Measurements from ENCODE around the gene EEA1.

DNA sequence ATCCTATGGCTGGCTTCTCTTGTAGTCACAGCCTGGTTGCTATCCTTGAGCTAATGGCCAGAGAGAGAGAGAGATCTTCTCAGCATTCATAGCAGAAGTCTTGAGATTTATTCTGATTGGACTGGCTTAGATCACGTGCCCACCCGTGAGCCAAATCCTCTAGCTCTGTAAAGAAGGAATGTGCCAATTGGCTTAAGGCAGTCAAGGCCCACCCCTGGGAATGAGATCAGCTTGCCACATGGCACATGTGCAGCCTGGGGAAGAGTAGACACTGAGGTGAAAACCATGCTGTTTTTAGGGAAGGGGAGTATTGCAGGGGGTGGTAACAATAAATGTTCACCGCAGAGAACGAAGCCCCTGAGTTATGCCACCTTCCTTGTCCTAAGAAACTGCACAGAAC, 190.0 kb downstream of the EEA1 start:
- TF ChIP-seq ZNF223 (tag by site-specific recombination; IDR thresholded peaks at IDR 0.05) (no peak), ZNF621 (tag by site-specific recombination; IDR thresholded peaks at IDR 0.05) (no peak), ZNF561 (tag by site-specific recombination; IDR thresholded peaks at IDR 0.05; ENCODE audit: borderline replicate concordance) (no peak), ZNF354C (tag by site-specific recombination; IDR thresholded peaks at IDR 0.05; ENCODE audit: borderline replicate concordance, low read depth) (no peak), ZNF785 (tag by site-specific recombination; IDR thresholded peaks at IDR 0.05) (no peak)
- TF ChIP-seq, protein P1, sequence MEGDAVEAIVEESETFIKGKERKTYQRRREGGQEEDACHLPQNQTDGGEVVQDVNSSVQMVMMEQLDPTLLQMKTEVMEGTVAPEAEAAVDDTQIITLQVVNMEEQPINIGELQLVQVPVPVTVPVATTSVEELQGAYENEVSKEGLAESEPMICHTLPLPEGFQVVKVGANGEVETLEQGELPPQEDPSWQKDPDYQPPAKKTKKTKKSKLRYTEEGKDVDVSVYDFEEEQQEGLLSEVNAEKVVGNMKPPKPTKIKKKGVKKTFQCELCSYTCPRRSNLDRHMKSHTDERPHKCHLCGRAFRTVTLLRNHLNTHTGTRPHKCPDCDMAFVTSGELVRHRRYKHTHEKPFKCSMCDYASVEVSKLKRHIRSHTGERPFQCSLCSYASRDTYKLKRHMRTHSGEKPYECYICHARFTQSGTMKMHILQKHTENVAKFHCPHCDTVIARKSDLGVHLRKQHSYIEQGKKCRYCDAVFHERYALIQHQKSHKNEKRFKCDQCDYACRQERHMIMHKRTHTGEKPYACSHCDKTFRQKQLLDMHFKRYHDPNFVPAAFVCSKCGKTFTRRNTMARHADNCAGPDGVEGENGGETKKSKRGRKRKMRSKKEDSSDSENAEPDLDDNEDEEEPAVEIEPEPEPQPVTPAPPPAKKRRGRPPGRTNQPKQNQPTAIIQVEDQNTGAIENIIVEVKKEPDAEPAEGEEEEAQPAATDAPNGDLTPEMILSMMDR (tag by site-specific recombination; IDR thresholded peaks at IDR 0.05), result no peak
- TF ChIP-seq, protein P2, sequence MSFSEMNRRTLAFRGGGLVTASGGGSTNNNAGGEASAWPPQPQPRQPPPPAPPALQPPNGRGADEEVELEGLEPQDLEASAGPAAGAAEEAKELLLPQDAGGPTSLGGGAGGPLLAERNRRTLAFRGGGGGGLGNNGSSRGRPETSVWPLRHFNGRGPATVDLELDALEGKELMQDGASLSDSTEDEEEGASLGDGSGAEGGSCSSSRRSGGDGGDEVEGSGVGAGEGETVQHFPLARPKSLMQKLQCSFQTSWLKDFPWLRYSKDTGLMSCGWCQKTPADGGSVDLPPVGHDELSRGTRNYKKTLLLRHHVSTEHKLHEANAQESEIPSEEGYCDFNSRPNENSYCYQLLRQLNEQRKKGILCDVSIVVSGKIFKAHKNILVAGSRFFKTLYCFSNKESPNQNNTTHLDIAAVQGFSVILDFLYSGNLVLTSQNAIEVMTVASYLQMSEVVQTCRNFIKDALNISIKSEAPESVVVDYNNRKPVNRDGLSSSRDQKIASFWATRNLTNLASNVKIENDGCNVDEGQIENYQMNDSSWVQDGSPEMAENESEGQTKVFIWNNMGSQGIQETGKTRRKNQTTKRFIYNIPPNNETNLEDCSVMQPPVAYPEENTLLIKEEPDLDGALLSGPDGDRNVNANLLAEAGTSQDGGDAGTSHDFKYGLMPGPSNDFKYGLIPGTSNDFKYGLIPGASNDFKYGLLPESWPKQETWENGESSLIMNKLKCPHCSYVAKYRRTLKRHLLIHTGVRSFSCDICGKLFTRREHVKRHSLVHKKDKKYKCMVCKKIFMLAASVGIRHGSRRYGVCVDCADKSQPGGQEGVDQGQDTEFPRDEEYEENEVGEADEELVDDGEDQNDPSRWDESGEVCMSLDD (tag by site-specific recombination; IDR thresholded peaks at IDR 0.05), result no peak

All from HEK293 (cell line).